Activated naive CD4-positive, alpha-beta T cell treated with anti-CD3 and anti-CD28 coated beads, Interleukin-2, amount 50 U/mL, for 24 hours (primary cell): Measurements from ENCODE around the gene LCLAT1.

Experiments
- H3K27ac Mint-ChIP-seq: one replicate; pipeline ENCODE4 v1.8.0; 2021; ENCODE audit warnings: mild to moderate bottlenecking, mixed read lengths
- H3K27me3 Mint-ChIP-seq: one replicate; pipeline ENCODE4 v1.8.0; 2021; ENCODE audit warnings: mixed read lengths
- H3K36me3 Mint-ChIP-seq: one replicate; pipeline ENCODE4 v1.8.0; 2021; ENCODE audit warnings: mixed read lengths
- H3K4me1 Mint-ChIP-seq: one replicate; pipeline ENCODE4 v1.8.0; 2021; ENCODE audit warnings: mixed read lengths
- H3K4me3 Mint-ChIP-seq: one replicate; pipeline ENCODE4 v1.8.0; 2021; ENCODE audit warnings: mild to moderate bottlenecking, mixed read lengths
- H3K9me3 Mint-ChIP-seq: one replicate; pipeline ENCODE4 v1.8.0; 2021; ENCODE audit warnings: mixed read lengths

LCLAT1 gene

GRCh38 chr2:30414961-30415360 is 32.1 kb upstream of the LCLAT1 start:
- H3K27ac Mint-ChIP-seq = no peak overlapping the region
- H3K27me3 Mint-ChIP-seq = no peaks in the 10 kb centered on the region
- peaks cover 2% of the 10 kb centered on the region for H3K36me3 Mint-ChIP-seq
- peaks cover 12% of the 10 kb centered on the region for H3K4me1 Mint-ChIP-seq
- H3K4me3 Mint-ChIP-seq = no peak overlapping the region
- no peaks in the 10 kb centered on the region for H3K9me3 Mint-ChIP-seq

GRCh38 chr2:30417253-30417652 is 29.8 kb upstream of the LCLAT1 start:
- Mint-ChIP-seq H3K9me3 (no peaks in the 10 kb centered on the region), H3K4me1 (peaks cover 20% of the 10 kb centered on the region), H3K4me3 (no peak overlapping the region), H3K27me3 (no peaks in the 10 kb centered on the region), H3K27ac (no peak overlapping the region), H3K36me3 (peaks cover 2% of the 10 kb centered on the region)

- H3K27ac Mint-ChIP-seq = peak overlapping the region; percentile 98
- peaks cover 2% of the 10 kb centered on the region for H3K36me3 Mint-ChIP-seq
- H3K4me1 Mint-ChIP-seq = peaks cover 46% of the 10 kb centered on the region
- H3K4me3 Mint-ChIP-seq = peak overlapping the region; percentile 85
- H3K9me3 Mint-ChIP-seq = peaks cover 2% of the 10 kb centered on the region
- no peaks in the 10 kb centered on the region for H3K27me3 Mint-ChIP-seq
Observed at GRCh38 chr2:30421026-30421603, 25.9 kb upstream of the LCLAT1 start.

DNA sequence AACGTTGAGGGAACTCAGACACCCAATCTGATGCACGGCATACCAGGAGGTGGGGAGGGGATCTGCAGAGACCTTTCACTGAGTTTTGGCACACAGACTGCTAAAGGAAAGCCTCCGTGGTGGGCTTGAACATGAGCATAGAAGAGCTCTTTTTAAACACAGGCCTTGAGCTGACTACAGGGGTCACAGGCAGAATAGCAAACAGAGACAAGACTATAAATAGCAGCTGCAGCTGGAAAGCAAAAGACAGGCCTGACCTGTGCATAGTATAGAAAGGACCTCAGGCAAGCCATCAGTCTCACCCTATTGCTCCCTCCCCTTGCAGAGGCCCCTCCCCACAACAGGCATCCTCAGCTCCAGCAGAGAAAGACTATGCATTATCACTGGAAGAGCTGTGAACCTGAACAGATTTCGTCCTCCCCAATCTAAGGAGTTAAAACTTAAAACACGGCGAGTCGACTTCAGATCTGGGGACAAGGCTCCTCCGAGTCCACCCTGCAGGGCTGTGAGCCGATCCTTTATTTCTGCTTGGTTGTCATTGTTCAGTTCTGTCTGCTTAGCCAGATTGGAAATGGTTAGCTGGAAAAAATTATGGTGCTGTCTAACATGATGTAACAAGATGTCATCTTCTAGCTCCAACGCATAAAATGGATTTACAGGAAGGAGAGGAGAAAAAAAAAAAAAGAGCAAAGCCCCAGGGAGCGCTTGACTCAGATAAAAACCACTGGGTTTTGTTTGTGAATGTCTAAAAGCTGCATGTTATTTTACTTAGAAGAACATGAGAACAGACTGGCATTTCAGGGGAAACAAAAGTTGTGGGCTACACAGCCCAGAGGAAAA is 25.2 kb upstream of the LCLAT1 start:
- Mint-ChIP-seq H3K4me1 (peaks cover 54% of the 10 kb centered on the region), H3K4me3 (peak overlapping the region; percentile 85), H3K27me3 (no peaks in the 10 kb centered on the region)

DNA sequence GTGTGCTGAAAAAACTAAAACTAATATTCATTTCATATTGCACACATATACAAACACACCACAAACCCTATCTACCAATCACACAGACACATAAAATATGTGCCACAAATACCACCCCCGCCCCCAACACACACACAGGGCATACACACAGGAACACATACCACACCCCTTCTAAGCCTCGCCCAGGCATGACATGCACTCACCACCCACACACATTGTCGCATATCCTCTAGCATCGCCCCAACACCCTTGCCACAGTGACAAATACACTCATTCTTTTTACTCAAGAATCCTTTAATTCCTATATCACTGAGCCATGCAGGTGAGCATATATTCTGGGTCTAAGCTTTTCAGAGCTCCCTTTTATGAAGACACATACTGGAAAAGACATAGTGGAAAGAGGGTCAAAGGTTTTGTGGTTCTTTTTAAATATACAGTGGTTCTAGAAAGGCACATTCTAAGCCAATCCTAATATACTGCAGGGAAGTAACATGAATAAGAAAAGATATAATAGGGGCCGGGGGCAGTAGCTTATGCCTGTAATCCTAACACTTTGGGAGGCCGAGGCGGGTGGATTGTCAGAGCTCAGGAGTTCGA is 24.5 kb upstream of the LCLAT1 start:
- peak overlapping the region; percentile 85 for H3K4me3 Mint-ChIP-seq
- peaks cover 2% of the 10 kb centered on the region for H3K36me3 Mint-ChIP-seq
- H3K4me1 Mint-ChIP-seq = peaks cover 61% of the 10 kb centered on the region
- H3K27me3 Mint-ChIP-seq = no peaks in the 10 kb centered on the region
- H3K27ac Mint-ChIP-seq = peak overlapping the region; percentile 98
- peaks cover 7% of the 10 kb centered on the region for H3K9me3 Mint-ChIP-seq

More for the DNA sequence above, 25.2 kb upstream of the LCLAT1 start:
- H3K9me3 Mint-ChIP-seq = peaks cover 7% of the 10 kb centered on the region
- peak overlapping the region; percentile 98 for H3K27ac Mint-ChIP-seq
- H3K36me3 Mint-ChIP-seq = peaks cover 2% of the 10 kb centered on the region

DNA sequence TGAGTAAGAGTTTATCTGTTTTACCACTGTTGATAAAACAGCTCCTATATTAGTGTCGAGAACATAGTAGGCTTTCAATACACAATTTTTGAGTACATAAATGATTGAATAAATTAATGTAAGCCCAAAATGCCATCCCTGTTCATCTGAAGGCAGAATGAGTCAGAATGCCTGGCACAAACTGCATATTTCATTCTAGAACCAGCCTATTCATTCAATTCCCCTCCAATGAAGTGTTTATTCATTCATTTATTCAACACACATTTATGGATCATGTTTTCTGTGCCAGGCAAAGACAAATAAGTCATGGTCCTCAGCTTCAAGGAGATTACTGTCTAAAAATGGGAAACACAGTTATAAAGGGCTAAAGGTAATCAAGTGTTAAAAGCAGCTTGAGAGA is 22.8 kb upstream of the LCLAT1 start:
- Mint-ChIP-seq H3K4me1 (peaks cover 78% of the 10 kb centered on the region), H3K9me3 (peaks cover 7% of the 10 kb centered on the region), H3K36me3 (peaks cover 2% of the 10 kb centered on the region), H3K27ac (peak overlapping the region; percentile 48), H3K4me3 (no peak overlapping the region), H3K27me3 (no peaks in the 10 kb centered on the region)

DNA sequence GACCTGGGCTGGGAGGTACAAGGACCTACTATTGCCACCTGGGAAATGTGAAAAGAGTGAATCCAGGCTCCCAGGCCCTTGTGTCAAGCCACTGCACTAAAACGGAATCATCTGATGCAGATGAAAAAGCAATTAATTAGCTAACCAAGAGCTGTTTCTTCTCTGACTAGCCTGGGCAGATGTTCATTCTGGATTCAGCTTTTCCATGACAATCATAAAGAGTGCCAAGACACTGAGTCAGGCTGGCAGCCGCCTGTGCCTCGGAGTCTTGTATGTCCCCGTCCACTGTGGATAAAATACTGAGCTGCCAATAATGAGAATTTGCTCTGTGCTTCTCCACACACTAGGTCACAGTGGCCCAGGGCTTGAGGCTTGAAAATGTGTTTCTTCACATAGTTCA is 21.7 kb upstream of the LCLAT1 start:
- Mint-ChIP-seq H3K36me3 (peaks cover 2% of the 10 kb centered on the region), H3K9me3 (peaks cover 7% of the 10 kb centered on the region), H3K4me1 (peaks cover 83% of the 10 kb centered on the region), H3K4me3 (no peak overlapping the region), H3K27me3 (no peaks in the 10 kb centered on the region), H3K27ac (no peak overlapping the region)

DNA sequence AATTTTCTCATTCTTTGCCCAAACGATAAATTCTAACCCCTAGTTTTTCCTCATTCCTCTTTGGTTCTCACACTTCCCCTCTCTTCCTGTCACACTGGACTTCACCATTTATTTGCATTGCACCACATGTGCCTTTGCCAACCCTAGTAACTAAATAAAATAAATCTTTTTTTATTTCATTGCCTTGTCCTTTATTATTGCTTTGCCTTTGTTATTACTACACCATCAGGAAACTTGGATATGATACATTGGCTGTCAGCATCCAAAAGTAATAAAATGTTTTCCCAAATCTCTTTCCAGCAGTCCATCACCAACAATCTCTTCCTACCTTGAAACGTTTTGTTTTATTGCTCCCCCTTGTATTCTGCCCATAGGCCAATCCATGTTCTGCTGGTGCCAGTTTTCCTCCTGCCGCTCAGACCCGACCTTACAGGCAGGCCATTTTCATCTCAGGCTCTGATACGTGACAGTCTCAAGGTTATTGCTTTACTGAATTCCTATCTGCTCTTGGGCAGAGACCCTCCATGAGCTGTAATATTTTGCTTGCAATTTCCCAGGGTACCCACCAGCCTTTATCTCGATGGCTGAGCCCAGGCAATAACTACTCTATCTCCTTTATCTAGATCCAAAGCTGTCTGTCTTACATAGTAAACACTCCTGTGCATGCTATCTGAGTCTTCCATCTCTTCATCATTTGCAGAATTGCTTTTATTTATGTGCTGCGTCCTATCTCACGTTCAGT is 19.3 kb upstream of the LCLAT1 start:
- H3K9me3 Mint-ChIP-seq = peaks cover 7% of the 10 kb centered on the region
- H3K36me3 Mint-ChIP-seq = no peaks in the 10 kb centered on the region
- peak overlapping the region; percentile 27 for H3K4me3 Mint-ChIP-seq
- H3K27me3 Mint-ChIP-seq = no peaks in the 10 kb centered on the region
- H3K4me1 Mint-ChIP-seq = peaks cover 66% of the 10 kb centered on the region
- peak overlapping the region; percentile 55 for H3K27ac Mint-ChIP-seq

GRCh38 chr2:30428348-30428662 is 18.7 kb upstream of the LCLAT1 start:
- peak overlapping the region; percentile 89 for H3K27ac Mint-ChIP-seq
- peaks cover 63% of the 10 kb centered on the region for H3K4me1 Mint-ChIP-seq
- H3K27me3 Mint-ChIP-seq = no peaks in the 10 kb centered on the region
- peaks cover 7% of the 10 kb centered on the region for H3K9me3 Mint-ChIP-seq
- no peaks in the 10 kb centered on the region for H3K36me3 Mint-ChIP-seq
- peak overlapping the region; percentile 27 for H3K4me3 Mint-ChIP-seq

- no peaks in the 10 kb centered on the region for H3K36me3 Mint-ChIP-seq
- H3K9me3 Mint-ChIP-seq = peaks cover 7% of the 10 kb centered on the region
- peak overlapping the region; percentile 89 for H3K27ac Mint-ChIP-seq
- peak overlapping the region; percentile 27 for H3K4me3 Mint-ChIP-seq
- peaks cover 59% of the 10 kb centered on the region for H3K4me1 Mint-ChIP-seq
- H3K27me3 Mint-ChIP-seq = no peaks in the 10 kb centered on the region
Observed at GRCh38 chr2:30428827-30429461, 18.1 kb upstream of the LCLAT1 start.

DNA sequence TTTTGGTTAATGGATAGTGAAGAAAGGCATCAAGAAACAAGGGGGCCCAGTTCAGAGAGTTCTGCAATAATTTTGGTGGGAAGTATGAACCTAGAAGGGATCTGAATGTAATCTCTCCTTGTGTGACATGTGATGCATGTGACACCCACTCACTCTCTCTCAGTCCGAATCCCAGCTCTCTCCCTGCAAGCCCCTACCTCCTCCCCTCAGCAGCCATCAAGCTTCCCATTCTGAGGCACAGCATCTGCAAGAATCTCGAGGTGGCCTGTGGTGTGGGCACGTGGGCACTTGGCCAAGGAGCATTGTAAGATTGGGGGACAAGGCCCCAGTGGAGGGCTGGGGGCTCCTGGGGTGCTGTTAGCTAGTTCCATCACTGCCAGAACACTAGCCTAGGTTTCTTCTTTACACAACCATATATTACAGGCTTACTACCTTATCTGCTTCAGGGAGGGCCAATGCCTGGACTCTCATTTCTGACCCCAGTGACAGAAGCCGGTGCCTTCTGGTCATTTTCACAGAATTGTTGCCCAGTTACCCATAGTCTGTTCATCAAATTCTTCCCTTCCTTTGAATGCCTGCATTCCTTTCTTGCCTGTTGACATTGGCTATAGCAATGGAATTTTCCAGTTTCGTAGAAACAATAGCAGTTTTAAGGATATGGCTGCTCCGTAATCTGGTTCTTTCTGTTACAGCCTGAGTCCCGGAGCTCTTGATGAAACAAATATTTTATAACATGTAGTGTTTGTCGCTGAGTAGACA is 13.3 kb upstream of the LCLAT1 start:
- H3K4me1 Mint-ChIP-seq = peaks cover 40% of the 10 kb centered on the region
- H3K27ac Mint-ChIP-seq = peak overlapping the region; percentile 17
- H3K36me3 Mint-ChIP-seq = no peaks in the 10 kb centered on the region
- H3K9me3 Mint-ChIP-seq = no peaks in the 10 kb centered on the region
- no peaks in the 10 kb centered on the region for H3K27me3 Mint-ChIP-seq
- no peak overlapping the region for H3K4me3 Mint-ChIP-seq

GRCh38 chr2:30434708-30435107 is 12.3 kb upstream of the LCLAT1 start:
- H3K27ac Mint-ChIP-seq = no peak overlapping the region
- H3K36me3 Mint-ChIP-seq = no peaks in the 10 kb centered on the region
- no peak overlapping the region for H3K4me3 Mint-ChIP-seq
- H3K9me3 Mint-ChIP-seq = no peaks in the 10 kb centered on the region
- H3K4me1 Mint-ChIP-seq = peaks cover 40% of the 10 kb centered on the region
- H3K27me3 Mint-ChIP-seq = no peaks in the 10 kb centered on the region

- H3K27ac Mint-ChIP-seq = no peak overlapping the region
- peaks cover 2% of the 10 kb centered on the region for H3K36me3 Mint-ChIP-seq
- H3K4me1 Mint-ChIP-seq = peaks cover 47% of the 10 kb centered on the region
- no peak overlapping the region for H3K4me3 Mint-ChIP-seq
- no peaks in the 10 kb centered on the region for H3K27me3 Mint-ChIP-seq
- H3K9me3 Mint-ChIP-seq = no peaks in the 10 kb centered on the region
Observed at GRCh38 chr2:30436859-30437435, 10.1 kb upstream of the LCLAT1 start.

DNA sequence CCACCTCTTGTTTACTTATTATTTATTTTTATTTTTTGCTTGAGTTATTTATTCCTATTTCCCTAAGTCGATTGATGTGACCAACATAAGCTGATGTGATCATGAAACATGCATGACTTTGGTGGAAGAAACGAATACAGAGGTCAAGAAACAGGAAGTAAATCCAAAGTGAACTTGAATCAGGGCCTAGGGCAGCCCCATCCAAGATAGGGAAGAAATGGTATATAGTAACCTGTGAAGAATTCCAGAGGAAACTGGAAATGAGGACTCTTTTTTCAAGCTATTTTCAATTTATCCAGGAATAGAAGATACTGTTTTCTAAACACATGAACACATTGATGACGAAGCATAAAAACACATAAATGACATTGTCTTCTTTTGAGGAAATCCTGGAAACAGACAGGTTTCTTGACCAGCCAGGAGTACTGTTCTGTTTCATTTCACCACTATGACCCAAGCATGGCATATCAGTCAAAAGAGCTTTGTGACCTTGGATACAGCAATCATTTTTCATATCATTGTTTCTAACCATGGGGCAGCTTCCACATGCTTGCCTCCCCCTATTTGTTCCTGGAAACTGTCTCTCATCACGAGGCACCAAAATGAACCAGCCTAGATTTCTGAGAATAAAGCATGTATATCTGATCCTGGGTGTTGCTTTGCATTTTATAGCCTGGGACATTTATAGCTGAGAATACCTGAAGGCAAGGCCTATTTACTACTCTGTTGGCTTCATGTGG is 9.1 kb upstream of the LCLAT1 start:
- Mint-ChIP-seq H3K4me3 (no peak overlapping the region), H3K4me1 (peaks cover 40% of the 10 kb centered on the region), H3K9me3 (no peaks in the 10 kb centered on the region), H3K27ac (no peak overlapping the region), H3K36me3 (peaks cover 2% of the 10 kb centered on the region), H3K27me3 (no peaks in the 10 kb centered on the region)
